ENCODE measurements around the gene SLC2A5.

DNA sequence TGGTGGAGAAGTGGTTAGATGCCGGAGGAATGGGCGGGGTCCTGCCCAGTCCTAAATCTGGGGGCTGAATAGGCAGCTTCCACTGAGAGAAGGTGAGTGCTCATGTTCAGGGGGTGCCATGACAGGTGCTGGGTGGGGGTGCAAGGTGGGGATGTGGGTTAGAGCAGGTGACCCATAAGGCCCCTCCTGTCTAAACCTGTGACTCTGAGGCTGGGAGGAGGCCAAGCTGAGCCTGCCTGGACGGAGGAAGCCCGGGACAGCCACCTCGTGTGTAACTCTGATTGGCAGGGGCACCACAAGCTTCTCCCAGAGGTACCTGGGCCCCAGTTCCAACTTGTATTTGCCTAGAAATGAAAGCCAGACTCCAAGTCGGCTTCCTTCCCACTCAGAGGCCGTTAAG, 48.8 kb upstream of the SLC2A5 start:
- TF ChIP-seq, protein P1, sequence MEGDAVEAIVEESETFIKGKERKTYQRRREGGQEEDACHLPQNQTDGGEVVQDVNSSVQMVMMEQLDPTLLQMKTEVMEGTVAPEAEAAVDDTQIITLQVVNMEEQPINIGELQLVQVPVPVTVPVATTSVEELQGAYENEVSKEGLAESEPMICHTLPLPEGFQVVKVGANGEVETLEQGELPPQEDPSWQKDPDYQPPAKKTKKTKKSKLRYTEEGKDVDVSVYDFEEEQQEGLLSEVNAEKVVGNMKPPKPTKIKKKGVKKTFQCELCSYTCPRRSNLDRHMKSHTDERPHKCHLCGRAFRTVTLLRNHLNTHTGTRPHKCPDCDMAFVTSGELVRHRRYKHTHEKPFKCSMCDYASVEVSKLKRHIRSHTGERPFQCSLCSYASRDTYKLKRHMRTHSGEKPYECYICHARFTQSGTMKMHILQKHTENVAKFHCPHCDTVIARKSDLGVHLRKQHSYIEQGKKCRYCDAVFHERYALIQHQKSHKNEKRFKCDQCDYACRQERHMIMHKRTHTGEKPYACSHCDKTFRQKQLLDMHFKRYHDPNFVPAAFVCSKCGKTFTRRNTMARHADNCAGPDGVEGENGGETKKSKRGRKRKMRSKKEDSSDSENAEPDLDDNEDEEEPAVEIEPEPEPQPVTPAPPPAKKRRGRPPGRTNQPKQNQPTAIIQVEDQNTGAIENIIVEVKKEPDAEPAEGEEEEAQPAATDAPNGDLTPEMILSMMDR (IDR thresholded peaks at IDR 0.05) = no peak
- TF ChIP-seq POLR2AphosphoS5 (IDR thresholded peaks at IDR 0.05) (no peak), EP300 (IDR thresholded peaks at IDR 0.05) (no peak)

Data from sigmoid colon (tissue), 4 donors.